ENCODE measurements around the gene PRDM16.

PRDM16 gene

DNA sequence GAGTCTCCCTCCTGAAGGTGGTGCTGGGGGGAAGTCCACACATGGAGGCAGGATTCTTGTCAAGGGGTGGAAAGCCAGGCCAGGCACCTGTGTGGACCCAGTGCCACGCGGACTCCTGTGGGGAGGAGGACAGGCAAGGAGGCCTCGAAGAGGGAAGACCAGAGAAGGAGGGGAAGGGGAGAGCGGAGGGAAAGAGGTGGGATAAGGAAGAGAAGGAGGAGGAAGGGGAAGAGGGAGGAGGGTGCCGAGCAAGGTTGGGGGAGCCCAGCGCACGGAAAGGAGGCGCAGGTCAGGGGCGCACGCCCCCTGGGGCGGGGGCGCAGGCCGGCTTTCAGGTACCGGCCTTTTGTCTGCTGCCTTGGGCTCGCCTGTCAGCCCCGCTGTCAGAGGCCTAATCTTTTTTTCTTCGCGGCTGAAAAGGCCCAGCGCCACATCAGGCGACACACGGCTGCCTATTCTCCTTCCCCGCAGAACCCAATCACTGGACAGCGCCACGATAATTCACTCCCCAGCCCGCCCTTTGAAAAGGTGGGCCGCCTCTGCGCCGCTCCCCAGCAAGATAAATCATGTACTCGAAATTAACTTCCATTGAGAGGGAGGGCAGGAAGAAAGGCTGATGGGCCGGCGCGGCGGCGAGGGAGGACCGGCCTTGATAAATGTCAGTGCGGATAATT is 42.5 kb downstream of the PRDM16 start:
- DNase-seq = no peak

DNA sequence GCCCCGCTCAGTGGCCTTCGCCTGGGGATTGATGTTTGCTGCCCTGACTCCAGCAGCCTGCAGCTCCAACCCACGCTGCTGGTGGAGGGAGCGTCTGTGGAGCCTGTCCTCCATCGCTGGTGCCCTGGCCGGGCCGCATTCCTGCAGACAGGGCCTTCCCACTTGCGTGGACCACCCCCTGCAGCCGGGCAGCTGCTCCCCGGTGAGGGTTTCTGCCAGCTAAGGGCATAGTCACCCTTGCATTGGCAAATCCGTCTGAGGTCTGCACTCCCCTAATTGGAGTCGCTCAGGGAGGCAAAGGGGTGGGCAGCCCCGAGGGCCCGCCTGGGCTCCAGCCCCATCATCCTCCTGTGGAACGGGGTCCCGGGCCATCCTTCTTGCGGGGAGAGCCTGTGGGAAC is 43.5 kb downstream of the PRDM16 start:
- DNase-seq = no peak

DNA sequence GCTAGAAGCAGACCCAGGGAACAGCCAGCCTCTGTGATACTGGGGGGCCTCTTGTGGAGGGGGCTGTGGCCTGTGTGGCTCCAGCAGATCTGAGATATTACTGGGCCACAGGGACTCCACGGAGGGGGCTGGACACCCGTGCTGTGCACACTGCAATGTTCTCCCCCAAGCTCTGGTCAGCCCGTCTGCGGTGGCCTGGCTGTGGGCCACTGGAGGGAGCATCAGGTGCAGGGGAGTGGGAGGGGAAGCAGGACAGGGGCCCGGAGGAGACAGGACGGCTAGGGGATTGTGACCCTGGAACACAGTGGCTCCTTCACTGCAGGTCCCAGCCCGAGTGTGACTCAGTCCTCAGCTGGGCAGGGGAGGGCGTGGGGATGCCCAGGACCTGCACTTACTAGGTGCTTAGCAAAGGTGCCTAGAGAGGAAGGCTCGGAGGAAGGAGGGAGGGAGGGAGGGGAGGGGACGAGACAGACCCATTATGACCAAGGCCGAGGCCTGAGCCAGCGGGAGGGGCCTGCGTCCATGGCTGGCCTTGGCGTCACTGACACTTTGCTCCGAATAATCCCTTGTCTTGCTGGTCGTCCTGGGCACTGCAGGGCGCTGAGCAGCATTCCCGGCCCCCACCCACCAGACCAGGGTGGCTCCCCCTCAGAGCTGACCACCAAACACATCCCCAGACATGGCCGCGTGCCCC is 44.2 kb downstream of the PRDM16 start:
- no peak for DNase-seq

DNA sequence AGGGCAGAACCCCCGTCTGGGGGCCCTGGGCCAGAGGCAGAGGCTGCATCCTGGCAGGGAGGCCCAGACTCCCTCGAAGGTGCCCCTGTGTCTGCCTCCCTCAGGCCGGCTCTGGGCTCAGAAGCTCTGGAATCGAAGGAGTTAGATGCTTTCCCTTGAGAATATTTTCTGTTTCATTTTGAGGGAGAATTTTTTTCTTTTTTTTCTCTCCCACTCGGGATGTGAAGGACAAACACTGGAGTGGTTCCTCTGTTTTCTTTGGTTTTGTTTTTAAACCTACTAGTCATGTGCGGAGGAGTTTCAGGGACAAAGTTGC is 44.7 kb downstream of the PRDM16 start:
- DNase-seq = no peak

DNA sequence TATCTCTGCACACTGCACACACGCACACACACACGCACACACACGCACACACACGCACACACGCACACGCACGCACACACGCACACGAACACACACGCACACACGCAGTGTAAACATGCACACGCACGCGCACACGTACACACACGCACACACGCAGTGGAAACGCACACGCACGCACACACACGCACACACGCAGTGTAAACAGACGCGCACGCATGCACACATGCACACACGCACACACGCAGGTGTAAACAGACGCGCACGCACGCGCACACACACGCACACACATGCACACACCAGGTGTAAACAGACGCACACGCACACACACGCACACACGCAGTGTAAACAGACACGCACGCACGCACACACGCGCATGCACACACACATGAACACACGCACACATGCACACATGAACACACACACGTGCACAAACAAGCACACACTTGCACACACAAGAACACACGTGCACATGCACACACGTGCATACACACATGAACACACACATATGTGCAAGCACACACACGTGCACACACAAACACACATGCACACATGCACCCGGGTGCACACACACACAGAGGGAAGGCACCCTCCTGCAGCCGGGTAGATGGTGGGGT is 45.2 kb downstream of the PRDM16 start:
- no peak for DNase-seq

DNA sequence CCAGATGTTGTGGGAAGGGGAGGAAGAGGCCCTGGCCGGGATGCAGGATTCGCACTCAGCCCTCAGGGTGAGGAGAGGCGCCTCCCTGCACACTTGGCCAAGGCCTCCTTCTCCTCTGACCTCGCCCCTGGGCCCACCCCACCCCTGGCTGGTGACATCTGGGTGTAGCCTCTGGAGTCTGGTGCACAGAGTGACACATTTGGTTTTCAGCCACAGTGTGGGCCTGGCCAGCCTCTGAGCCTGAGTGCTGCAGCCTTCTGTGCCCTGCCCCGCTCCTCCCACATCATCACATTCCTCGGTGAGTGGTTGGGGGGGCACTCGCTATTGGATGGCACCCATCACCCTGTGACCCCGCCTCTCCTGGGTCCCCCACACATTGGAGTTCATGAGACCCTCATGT is 45.8 kb downstream of the PRDM16 start:
- DNase-seq = no peak

DNA sequence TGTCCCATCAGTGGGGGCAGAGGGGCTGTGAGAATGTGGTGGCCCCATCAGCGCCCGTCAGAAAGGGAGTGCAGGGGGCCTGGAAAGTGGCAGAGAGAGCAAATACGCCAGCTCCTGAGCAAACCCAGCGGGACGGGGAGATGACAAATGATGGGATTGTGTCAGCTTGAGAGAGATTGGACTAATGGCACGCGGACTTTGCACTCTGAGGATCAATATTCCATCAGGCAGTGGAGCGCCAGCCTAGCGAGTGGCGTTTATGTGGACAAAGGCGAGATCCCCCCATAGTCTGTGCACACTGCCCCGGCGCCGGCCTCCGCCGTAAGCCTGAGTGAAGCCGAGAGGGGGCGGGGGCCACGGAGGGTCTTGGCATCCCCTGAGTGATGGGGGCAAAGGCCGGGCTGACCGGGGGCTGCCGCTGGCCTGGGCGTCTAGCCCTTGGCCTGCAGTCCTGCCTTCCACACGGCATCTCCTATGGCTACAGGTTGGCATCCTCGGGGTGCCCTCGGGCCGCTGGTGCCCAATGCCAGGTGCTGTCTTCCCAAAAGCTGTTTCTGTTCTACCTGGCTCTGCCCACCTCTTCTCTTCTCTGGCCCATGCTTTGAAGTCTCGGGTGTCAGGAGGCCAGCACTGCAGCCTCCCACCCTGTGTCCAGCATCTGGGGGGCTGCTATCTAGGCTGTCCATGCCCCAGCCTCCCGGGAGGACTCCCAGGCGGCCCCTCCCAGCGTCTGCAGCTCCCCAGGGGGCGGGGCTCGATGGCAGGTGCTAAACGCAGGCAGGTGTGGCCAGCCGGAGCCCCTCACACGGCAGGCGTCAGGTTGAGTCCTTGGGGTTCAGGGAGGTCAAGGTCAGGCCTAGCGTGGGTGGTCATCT is 46.5 kb downstream of the PRDM16 start:
- DNase-seq = no peak

DNA sequence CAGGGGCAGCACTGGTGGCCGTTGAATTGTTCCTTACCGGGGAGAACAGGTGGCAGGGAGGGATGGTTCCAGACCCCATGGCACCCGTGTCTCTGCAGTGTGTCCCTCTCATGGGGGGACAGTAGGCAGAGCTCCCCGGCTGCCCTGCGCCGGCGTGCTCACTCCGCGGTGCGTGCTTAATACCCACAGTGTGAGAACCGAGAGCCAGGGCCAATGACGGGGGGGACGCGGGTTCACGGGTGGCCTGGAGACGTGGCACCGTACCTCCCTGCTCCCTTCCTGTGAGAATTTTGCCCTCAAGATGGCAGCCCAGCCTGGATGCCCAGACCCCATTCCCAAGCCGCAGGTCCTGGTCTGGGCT is 47.1 kb downstream of the PRDM16 start:
- DNase-seq = no peak

DNA sequence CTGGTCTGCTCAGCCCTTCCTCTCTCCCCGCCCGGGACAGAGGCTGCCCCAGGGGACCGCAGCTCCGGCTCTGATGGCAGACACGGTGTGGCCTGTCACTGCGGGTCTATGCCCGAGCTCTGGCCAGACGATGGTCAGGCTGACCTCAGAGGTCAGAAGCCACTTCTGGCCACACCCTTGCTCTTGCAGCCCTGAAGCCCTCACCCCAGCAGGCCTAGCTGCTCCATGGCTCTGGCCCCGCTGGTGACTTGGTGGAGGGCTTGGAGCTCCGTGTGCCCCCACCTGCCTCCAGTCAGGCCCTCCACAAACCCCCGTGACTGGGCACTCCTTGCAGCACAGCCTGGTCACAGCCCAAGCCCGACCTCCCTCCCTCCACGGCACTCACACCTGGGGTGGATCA is 47.6 kb downstream of the PRDM16 start:
- DNase-seq = no peak

DNA sequence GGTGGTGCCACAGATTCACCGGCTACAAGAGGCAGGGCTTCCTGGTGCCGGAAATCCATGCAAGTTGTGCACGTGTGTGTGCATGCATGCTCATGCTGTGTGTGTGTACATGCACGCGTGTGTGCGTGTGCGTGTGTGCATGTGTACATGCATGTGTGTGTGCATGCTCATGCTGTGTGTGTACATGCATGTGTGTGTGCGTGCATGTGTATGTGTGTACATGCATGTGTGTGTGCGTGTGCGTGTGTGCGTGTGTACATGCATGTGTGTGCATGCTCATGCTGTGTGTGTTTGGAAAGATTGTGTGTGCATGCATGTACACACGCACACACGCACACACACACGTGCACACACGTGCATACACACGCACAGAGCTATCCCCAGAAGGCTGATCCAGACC is 48.9 kb downstream of the PRDM16 start:
- no peak for DNase-seq

DNA sequence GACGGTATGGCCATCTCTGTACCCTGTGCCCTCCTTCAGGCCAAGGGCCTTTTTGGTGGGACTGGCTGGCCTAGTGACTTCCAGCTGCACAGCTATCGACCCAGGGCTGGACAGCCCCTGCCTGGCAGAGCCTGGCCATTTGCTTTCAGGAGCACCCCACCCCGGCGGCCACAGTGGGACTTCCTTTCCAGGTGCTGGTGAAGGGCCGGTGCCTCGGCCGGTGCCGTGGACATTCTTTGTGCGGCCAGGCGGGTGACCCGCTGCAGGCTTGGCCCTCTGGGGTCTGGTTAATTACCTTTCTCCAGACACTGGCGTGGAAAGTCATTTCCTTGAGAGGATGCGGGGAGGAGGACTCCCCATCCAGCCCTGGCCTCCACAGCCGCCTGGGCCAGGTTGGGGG is 50.1 kb downstream of the PRDM16 start:
- no peak for DNase-seq

DNA sequence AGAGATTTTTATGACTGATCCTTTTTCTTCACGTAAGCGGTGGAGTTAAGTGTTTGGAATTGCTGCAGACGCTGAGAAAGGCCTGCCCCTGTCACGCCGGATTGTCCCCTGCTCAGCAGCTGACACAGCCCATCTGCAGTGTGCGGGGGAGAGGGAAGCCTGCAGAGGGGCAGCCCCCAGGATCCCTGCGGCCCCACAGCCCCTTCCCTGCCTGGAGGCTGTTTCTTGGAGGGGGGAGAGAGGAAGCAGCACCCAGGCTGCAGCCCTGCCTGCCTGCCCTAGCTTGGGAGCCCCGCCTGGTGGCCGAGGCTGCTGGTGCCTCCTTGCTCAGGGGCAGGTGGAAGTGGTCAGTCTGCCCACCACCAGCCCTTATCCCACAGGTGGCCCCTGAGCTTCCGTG is 50.7 kb downstream of the PRDM16 start:
- DNase-seq = no peak

DNA sequence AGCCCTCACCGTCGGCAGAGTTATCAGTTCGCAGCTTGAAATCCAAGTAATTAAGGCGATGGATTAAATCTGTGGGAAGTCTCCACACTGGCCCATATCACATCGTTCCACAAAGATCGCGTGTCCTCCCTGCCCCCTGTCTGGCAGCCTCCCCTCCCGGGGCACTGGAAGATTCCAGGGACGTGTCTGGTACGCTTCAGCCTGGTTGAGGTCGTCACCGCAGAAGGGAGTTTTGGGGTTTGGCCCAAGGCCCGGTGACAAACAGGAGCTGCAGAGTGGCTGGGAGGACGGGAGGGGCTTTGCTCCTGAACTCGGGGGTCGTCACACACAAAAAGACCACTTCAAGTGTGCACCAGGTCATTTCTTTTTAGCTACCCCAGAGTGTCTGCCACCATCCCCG is 51.1 kb downstream of the PRDM16 start:
- no peak for DNase-seq

DNA sequence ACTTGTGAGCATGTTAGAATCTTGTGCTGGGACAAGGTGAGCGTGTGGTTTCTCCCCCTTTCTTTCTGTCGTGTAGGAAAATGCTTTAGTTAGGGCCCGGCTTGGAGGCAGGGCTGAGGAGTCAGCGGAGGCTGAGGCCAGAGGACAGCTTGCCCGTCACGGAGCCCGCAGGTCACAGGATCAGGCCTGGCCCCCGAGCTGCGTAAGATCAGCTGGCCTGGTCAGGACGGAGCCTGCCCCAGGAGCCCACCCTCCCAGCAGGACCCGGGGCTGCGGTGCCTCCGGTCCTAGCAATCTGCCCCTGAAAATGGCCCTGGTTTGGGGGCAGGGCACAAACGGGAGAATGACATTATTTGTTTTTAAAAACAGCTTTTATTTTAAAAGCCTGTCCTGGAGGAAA is 52.0 kb downstream of the PRDM16 start:
- no peak for DNase-seq

DNA sequence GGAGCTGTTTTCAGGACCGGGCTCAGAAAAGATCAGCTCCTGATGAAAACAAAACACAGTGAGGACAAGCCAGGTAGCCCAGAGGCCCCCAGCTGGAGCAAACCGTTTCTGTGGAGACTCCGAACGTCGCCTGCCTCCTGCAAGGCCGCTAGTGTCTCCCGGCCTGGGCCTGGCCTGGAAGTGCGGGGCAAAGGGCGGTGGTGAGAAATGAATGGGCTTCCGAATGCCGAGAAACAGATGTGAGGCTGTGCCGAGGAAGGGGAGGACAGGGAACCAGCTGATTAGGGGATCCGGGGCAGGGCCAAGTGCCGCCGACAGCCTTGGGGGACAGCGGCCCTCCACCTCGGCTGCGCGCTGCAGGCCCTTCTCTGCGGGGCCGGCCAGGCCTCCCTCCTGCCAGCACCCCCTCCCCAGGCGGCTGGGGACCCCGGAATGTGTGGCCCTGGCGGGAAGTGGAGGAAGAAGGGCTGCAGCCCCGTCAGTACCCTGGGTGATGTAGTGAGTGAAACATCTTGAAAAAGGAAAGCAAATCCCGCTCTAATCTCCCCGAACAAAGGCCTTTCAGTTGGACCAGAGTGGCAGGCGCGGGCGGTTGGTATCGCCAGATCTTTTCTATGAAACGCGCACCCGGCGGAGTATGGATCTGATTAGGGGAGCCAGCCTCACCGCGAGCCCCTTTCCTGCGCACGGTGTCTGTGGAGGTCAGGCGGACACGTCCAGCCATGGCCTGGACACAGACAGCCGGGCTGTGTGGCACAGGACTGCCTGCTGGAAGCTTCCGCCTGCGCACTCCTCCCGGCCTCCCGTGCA is 52.6 kb downstream of the PRDM16 start:
- no peak for DNase-seq

DNA sequence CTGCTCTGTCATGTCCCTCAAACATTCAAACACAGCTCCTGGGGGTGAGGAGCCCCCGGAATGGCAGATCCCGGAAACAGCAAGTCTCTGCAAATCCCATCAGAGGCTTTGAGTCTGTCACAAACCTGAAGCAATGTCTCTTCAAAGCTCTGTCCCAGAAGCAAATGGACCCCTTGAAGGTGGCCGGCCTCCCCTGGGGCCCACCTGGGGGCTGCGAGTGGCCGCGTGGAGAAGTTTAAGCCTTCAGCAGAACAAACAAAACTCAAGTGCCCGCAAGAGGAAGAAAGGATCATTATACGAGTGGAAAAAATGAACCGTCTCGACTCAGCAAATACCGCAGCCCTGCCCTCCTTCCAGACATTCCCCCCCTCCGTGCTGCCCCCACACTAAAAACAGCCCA is 53.3 kb downstream of the PRDM16 start:
- no peak for DNase-seq

DNA sequence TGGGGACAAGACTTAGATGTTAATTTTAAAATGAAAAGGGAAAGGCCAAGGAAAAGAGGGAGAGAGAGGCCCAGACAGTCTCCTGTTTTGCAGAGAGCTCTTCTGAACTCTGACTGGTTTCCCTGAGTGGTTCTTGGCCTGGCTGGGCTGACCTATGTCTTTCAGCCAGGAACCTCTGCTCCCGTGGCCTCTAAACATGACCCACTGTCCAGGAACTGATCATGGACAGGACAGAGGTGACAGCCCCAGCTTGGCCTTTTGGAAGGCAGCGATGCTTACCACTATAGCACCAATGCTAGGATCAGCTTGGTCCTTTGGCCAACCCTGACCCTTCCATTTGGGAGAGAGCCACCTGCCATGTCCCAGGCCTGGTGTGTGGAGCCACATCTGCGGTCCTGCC is 55.2 kb downstream of the PRDM16 start:
- no peak for DNase-seq

DNA sequence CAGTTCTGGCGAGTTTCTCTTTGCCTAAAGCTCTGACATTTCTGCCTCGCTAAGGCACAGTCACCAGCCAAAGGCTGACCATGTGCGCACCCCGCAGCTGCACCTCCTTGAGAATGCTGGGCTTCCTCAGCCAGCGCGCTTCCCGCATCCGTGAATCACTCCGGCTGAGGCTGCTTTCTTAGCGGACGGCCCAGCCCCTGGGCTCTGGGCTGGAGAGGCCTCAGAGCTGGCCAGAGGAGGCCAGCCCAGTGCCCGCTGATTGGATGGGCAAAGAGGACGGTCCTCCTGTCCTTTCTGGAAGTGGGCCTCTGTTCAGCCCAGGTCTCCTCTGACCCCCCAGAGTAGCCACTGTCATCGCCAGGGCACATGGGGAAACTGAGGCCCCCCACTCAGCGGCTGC is 56.1 kb downstream of the PRDM16 start:
- DNase-seq = no peak

DNA sequence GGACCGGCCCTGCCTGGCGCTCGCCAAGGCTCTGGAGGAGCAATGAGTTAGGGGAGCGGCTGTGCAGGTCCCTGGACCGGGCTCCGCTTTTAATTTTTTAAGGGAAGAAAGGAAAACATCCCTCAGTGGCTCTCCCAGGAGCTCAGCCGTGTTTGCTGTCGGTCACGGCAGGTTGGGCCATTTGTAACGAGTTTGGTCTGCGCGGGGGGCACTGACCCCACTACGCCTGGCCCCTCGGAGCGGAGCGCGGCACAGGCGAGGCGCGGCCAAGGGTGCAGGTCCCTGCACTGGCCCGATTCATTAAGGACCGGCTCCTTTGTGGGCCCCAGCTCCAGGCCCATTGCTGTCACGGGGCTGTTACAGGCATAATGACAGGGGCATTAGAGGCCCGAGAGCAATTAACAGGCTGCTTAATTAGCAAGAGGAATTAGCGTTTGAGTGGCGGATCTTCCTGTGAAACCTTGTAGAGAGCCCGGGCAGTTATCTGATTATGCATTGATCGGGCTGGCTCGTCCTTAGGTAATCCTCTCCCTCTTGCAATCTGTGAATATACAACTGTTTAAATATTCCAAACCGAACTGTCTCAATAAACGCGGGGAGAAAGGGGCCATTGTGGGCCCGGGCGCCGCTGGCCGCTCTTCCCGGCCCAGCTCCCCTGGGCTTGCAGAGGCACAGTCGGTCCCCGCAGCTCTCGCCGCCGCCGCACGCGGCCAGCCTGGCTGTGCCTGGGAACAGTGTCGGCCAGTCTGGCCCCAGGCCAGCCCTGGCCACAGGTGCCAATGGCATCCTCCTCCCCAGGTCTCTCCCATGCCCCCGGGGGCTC is 56.8 kb downstream of the PRDM16 start:
- no peak for DNase-seq

DNA sequence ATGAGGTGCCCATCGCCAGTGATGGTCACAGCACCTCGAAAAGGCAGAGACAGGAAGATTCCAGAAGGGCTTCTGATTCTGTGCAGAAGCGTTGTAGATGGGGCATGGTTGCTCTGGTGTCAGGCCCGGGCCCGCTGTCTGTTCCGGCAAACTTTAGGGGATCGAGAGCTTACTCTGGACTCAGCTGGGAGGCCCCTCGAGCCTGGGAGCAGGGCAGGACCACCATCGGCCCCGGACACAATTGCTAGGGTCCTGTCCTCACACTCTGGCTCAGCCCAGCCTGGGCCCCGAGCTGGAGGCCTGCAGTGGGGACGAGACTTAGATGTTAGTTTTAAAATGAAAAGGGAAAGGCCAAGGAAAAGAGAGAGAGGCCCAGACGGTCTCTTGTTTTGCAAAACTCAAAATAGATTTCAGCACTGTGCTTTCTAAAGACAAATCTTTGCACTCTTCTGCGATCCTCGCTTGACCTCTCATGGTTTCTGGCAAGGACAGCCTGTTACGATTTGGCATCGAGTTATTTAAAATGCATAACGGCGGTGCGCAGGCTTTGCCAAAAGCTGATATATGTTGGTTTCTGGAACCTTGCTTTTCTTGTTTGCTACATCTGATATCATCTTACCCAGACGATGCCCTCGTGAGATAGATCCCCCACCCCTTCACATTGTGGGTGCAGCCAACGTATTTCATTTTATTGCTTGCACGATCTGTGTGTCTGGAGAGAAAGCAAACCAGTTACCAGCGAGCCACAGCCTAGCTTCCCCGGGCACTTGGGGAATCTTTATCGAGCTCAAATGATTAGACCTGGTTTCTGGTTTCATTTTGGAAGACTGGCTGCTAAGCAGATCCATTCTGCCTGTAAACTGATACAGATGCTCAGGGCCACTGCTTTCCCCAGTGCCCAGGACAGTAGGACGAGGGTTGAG is 58.0 kb downstream of the PRDM16 start:
- DNase-seq = no peak

DNA sequence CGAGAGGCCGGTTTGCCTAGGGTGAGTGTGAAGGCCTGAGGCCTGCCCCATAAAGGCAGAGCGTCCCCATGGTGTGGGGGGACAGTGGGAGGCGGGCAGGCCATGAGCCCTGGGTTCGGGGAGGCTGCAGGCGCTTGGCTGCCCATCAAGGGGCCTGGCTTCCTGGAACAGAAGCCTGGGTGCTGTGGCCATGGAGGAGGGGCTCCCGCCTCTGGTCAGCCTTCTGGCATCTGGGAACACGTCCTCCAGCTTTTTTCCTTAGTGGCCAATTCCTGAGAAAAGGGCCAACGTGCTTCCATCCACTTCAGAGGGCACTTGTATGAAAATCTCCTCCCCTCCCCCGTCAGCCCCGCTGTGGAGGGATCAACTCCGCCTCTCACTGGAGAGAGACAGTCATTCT is 58.7 kb downstream of the PRDM16 start:
- no peak for DNase-seq
